SK-N-SH (cell line): ENCODE results near the gene CDH23. TPM values are rescaled to one million over a fixed set of nuclear protein-coding genes. Genes with fewer than 3 reads are reported as not detected.

Source experiments
- CTCF ChIA-PET: fragments of 300-600, 350-600 bp; formaldehyde crosslinking; extraction: SDS; loops from one replicate; lab custom pipeline; 2021; lab: Yijun Ruan, JAX
- POLR2A ChIA-PET: fragments of 350-600 bp; sonication (Branson Sonifier 250); formaldehyde crosslinking; extraction: SDS; loops from one replicate; lab custom pipeline; 2020; ENCODE audit warnings: antibody characterized with exemption, inconsistent platforms; lab: Yijun Ruan, JAX
- DNase-seq: peaks from one replicate; pipeline ENCODE4 v3.0.0; 2012
- H2AFZ ChIP-seq: fragments of 200-600 bp; sonication (generic); 2 replicates; pipeline ENCODE4 v1.8.1; 2016; ENCODE audit warnings: antibody characterized with exemption, mild to moderate bottlenecking, low read depth
- H3F3A ChIP-seq: fragments of 200-600 bp; sonication (generic); replicated peaks from 2 replicates; pipeline ENCODE3; 2016; ENCODE audit warnings: antibody characterized with exemption, mild to moderate bottlenecking; ENCODE audit not compliant: insufficient read depth
- H3K27ac ChIP-seq, 2 experiments: fragments of 200-500 bp in 1 of 2; fragments of 200-600 bp in 1 of 2; sonication (Bioruptor generic) in 1 of 2; sonication (generic), shearing (Covaris generic) in 1 of 2; 2 replicates each; pipeline versions ENCODE4 v1.5.1 to v1.6.1; 2014 to 2016; ENCODE audit warnings: low read depth in 2 of 2, inconsistent platforms in 1 of 2, low read length in 1 of 2, mild to moderate bottlenecking in 1 of 2, mixed read lengths in 1 of 2
- H3K27me3 ChIP-seq: fragments of 200-600 bp; sonication (generic), shearing (Covaris generic); 2 replicates; pipeline ENCODE4 v1.6.1; 2016; ENCODE audit warnings: mixed run types; ENCODE audit not compliant: insufficient read depth
- H3K36me3 ChIP-seq, 2 experiments: fragments of 200-500 bp in 1 of 2; fragments of 200-600 bp in 1 of 2; sonication (Bioruptor generic) in 1 of 2; sonication (generic) in 1 of 2; replicated peaks in 1 of 2; 2 replicates each; pipeline versions ENCODE3 to v1.5.1; 2014 to 2016; ENCODE audit warnings: low read length in 1 of 2, mild to moderate bottlenecking in 1 of 2; ENCODE audit not compliant: insufficient read depth in 2 of 2, control insufficient read depth in 1 of 2
- H3K4me1 ChIP-seq, 2 experiments: fragments of 200-500 bp in 1 of 2; fragments of 200-600 bp in 1 of 2; sonication (Bioruptor generic) in 1 of 2; sonication (generic), shearing (Covaris generic) in 1 of 2; 2 replicates each; pipeline versions ENCODE4 v1.5.1 to v1.6.1; 2014 to 2016; ENCODE audit warnings: low read depth in 1 of 2, low read length in 1 of 2, mixed run types in 1 of 2; ENCODE audit not compliant: insufficient read depth in 2 of 2, control insufficient read depth in 1 of 2
- H3K4me2 ChIP-seq: fragments of 200-600 bp; sonication (generic), shearing (Covaris generic); 2 replicates; pipeline ENCODE4 v1.6.1; 2017; ENCODE audit warnings: mixed run types
- H3K4me3 ChIP-seq, 2 experiments: fragments of 200-500 bp in 1 of 2; fragments of 200-600 bp in 1 of 2; sonication (Bioruptor generic) in 1 of 2; sonication (generic), shearing (Covaris generic) in 1 of 2; 2 replicates each; pipeline versions ENCODE4 v1.5.1 to v1.8.1; 2014 to 2016; ENCODE audit warnings: low read depth in 2 of 2, inconsistent platforms in 1 of 2, low read length in 1 of 2, mild to moderate bottlenecking in 1 of 2, mixed read lengths in 1 of 2, moderate library complexity in 1 of 2
- H3K79me2 ChIP-seq: fragments of 200-600 bp; sonication (generic); 2 replicates; pipeline ENCODE4 v1.8.1; 2017; ENCODE audit warnings: mild to moderate bottlenecking; ENCODE audit not compliant: insufficient read depth
- H3K9ac ChIP-seq: fragments of 200-600 bp; sonication (generic); 2 replicates; pipeline ENCODE4 v1.6.1; 2017; ENCODE audit warnings: mixed run types
- H3K9me2 ChIP-seq: fragments of 200-600 bp; sonication (generic); 2 replicates; pipeline ENCODE4 v1.6.1; 2017; ENCODE audit warnings: mixed run types
- H3K9me3 ChIP-seq: fragments of 200-600 bp; sonication (generic); 2 replicates; pipeline ENCODE4 v1.6.1; 2017; ENCODE audit warnings: mixed run types, mild to moderate bottlenecking, moderate library complexity
- H4K20me1 ChIP-seq: fragments of 200-600 bp; sonication (generic); 2 replicates; pipeline ENCODE4 v1.6.1; 2017; ENCODE audit warnings: mild to moderate bottlenecking, mixed run types; ENCODE audit not compliant: insufficient read depth
- CHD2 ChIP-seq: fragments of 150-350 bp; IDR thresholded peaks from 2 replicates; pipeline ENCODE4 v1.6.1; 2018; ENCODE audit warnings: low read length; ENCODE audit not compliant: partially characterized antibody
- EP300 ChIP-seq, 2 experiments: IDR thresholded peaks; 2 replicates each; pipeline versions ENCODE4 v1.4.0 to v1.6.1; 2012; ENCODE audit warnings: borderline replicate concordance in 1 of 2, low read depth in 1 of 2, low read length in 1 of 2
- EZH2phosphoT487 ChIP-seq: fragments of 200-600 bp; sonication (generic); IDR thresholded peaks from 2 replicates; pipeline ENCODE4 v1.6.1; 2017; ENCODE audit warnings: low read depth, mixed run types, mild to moderate bottlenecking, antibody characterized with exemption, moderate library complexity, borderline replicate concordance
- FOXJ3 ChIP-seq: sonication (generic); formaldehyde crosslinking; IDR thresholded peaks from 2 replicates; pipeline ENCODE4 v1.5.1; 2020; ENCODE audit warnings: mild to moderate bottlenecking, missing genetic modification reagents
- GABPA ChIP-seq: IDR thresholded peaks from 2 replicates; pipeline ENCODE4 v1.4.0; 2012; ENCODE audit warnings: low read depth, mild to moderate bottlenecking
- GATA2 ChIP-seq: sonication (generic); formaldehyde crosslinking; IDR thresholded peaks from 2 replicates; pipeline ENCODE4 v1.5.0; 2020; ENCODE audit warnings: mild to moderate bottlenecking, missing genetic modification reagents
- JUND ChIP-seq: IDR thresholded peaks from 2 replicates; pipeline ENCODE4 v1.4.0; 2012
- MEF2A ChIP-seq: IDR thresholded peaks from 2 replicates; pipeline ENCODE4 v1.4.0; 2012; ENCODE audit warnings: low read depth, borderline replicate concordance
- RCOR1 ChIP-seq: fragments of 150-350 bp; IDR thresholded peaks from 2 replicates; pipeline ENCODE4 v1.6.1; 2017; ENCODE audit warnings: antibody characterized with exemption, low read length
- RXRA ChIP-seq: IDR thresholded peaks from 2 replicates; pipeline ENCODE4 v1.4.0; 2012; ENCODE audit warnings: low read depth, mild to moderate bottlenecking, borderline replicate concordance
- SIN3A ChIP-seq: IDR thresholded peaks from 2 replicates; pipeline ENCODE4 v1.6.1; 2012; ENCODE audit warnings: low read depth, mild to moderate bottlenecking, low read length, moderate library complexity, borderline replicate concordance
- TAF1 ChIP-seq: IDR thresholded peaks from 2 replicates; pipeline ENCODE4 v1.6.1; 2012; ENCODE audit warnings: low read depth, mild to moderate bottlenecking, low read length, moderate library complexity, borderline replicate concordance
- TCF12 ChIP-seq: IDR thresholded peaks from 2 replicates; pipeline ENCODE4 v1.4.0; 2012
- TEAD4 ChIP-seq: IDR thresholded peaks from 2 replicates; pipeline ENCODE4 v1.4.0; 2012; ENCODE audit warnings: mild to moderate bottlenecking, borderline replicate concordance; ENCODE audit not compliant: insufficient read depth
- USF2 ChIP-seq: fragments of 150-350 bp; IDR thresholded peaks from 2 replicates; pipeline ENCODE4 v1.6.1; 2017; ENCODE audit warnings: antibody characterized with exemption, low read length, low read depth, borderline replicate concordance
- WGBS: methylation state at CpG from one replicate; pipeline ENCODE4 v1.1.6; 2017; ENCODE audit warnings: low lambda C conversion rate; 5-methylcytosine and 5-hydroxymethylcytosine counted together
- polyA plus RNA-seq, 3 experiments: library from polyadenylated mRNA; depleted of rRNA; stranded (reverse); fragments of >200 nt; gene quantifications; 2 replicates each; pipeline ENCODE4 v1.2.3, GENCODE V29; 2012
- TF ChIP-seq, protein P1 (sequence below): fragments of 150-350 bp; IDR thresholded peaks from 2 replicates; pipeline ENCODE4 v1.6.1; 2016; ENCODE audit warnings: mild to moderate bottlenecking, low read depth, low read length
- TF ChIP-seq, protein P2 (sequence below): IDR thresholded peaks from 2 replicates; pipeline ENCODE4; 2012
- TF ChIP-seq, protein P3 (sequence below): IDR thresholded peaks from 2 replicates; pipeline ENCODE4 v1.4.0; 2012; ENCODE audit warnings: low read depth

CDH23 gene
- polyA plus RNA-seq, 1 of the 3 experiments (the other 2 are of a cell fraction) = 0.03 TPM

GRCh38 chr10:71523756-71524155 lies 127.0 kb downstream of the CDH23 start:
- 44% methylated on average over 6 of the region's 6 CpGs for whole genome bisulfite sequencing
- Histone ChIP-seq H3K4me3 (no peak overlapping the region), H3K36me3 (no peaks in the 10 kb centered on the region), H3K4me1 (peaks cover 0 to 10% of the 10 kb centered on the region in 2 experiments; a peak in 1 of 4 replicates), H3F3A (no peaks in the 10 kb centered on the region), H2AFZ (no peak overlapping the region), H3K9ac (no peak overlapping the region), H3K9me3 (no peaks in the 10 kb centered on the region), H3K79me2 (no peaks in the 10 kb centered on the region), H4K20me1 (no peaks in the 10 kb centered on the region), H3K4me2 (no peak overlapping the region), H3K9me2 (no peaks in the 10 kb centered on the region), H3K27ac (no peak overlapping the region), H3K27me3 (0 out of 2 replicates have a peak, but pooled peaks cover 10% of the 10 kb centered on the region)
- ChIA-PET POLR2A (interaction anchor here (0.6 kb wide), 1 partner anchor 98 kb away, joined by 3 read pairs; no protein-coding TSS in a partner anchor), CTCF (interaction anchor here (0.7 to 1.5 kb wide), 4 partner anchors 25 to 156 kb away, joined by 3 to 4 read pairs (median 3); no protein-coding TSS in a partner anchor)
- no peak for DNase-seq
- TF ChIP-seq EP300 (IDR thresholded peaks at IDR 0.05; ENCODE audit: borderline replicate concordance in 1 of 2, low read depth in 1 of 2, low read length in 1 of 2) = no peak
- no peak for TF ChIP-seq TAF1
- TF ChIP-seq, protein P1, sequence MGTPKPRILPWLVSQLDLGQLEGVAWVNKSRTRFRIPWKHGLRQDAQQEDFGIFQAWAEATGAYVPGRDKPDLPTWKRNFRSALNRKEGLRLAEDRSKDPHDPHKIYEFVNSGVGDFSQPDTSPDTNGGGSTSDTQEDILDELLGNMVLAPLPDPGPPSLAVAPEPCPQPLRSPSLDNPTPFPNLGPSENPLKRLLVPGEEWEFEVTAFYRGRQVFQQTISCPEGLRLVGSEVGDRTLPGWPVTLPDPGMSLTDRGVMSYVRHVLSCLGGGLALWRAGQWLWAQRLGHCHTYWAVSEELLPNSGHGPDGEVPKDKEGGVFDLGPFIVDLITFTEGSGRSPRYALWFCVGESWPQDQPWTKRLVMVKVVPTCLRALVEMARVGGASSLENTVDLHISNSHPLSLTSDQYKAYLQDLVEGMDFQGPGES = no peak
- TF ChIP-seq TCF12 = no peak
- TF ChIP-seq TEAD4 = no peak

DNA sequence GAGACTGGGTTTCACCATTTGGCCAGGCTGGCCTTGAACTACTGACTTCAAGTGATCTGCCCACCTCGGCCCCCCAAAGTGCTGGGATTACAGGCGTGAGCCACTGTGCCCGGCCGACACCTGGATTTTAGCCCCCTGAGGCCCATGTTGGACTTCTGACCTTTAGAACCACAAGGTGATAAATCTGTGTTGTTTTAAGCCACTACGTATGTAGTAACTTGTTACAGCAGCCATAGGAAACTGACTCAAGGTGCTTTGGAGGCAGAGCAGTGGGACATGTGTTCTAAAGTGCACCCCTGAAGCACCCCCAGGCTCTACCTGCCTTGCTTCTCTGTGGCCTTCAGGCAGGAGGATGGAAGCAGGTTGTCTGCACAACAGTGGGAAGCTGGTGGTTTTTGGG lies 128.4 kb downstream of the CDH23 start:
- POLR2A ChIA-PET = no interaction called here

More for the DNA sequence above, 128.4 kb downstream of the CDH23 start:
- Histone ChIP-seq H3K4me3 (no peak overlapping the region), H3K9ac (no peak overlapping the region), H3K4me2 (no peak overlapping the region), H2AFZ (no peak overlapping the region), H3K9me3 (no peaks in the 10 kb centered on the region), H3K4me1 (peaks cover 0 to 10% of the 10 kb centered on the region in 2 experiments; a peak in 1 of 4 replicates), H3K27ac (no peak overlapping the region), H4K20me1 (no peaks in the 10 kb centered on the region), H3K79me2 (no peaks in the 10 kb centered on the region), H3F3A (no peaks in the 10 kb centered on the region), H3K27me3 (0 out of 2 replicates have a peak, but pooled peaks cover 10% of the 10 kb centered on the region), H3K36me3 (no peaks in the 10 kb centered on the region), H3K9me2 (no peaks in the 10 kb centered on the region)
- CTCF ChIA-PET = interaction anchor here (2.6 kb wide), 1 partner anchor 45 kb away, joined by 8 read pairs; no protein-coding TSS in a partner anchor
- DNase-seq = no peak
- 10% methylated on average over 2 of the region's 5 CpGs for WGBS
- TF ChIP-seq, protein P2, sequence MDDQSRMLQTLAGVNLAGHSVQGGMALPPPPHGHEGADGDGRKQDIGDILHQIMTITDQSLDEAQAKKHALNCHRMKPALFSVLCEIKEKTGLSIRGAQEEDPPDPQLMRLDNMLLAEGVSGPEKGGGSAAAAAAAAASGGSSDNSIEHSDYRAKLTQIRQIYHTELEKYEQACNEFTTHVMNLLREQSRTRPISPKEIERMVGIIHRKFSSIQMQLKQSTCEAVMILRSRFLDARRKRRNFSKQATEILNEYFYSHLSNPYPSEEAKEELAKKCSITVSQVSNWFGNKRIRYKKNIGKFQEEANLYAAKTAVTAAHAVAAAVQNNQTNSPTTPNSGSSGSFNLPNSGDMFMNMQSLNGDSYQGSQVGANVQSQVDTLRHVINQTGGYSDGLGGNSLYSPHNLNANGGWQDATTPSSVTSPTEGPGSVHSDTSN = no peak
- TF ChIP-seq EZH2phosphoT487 (no peak), RXRA (no peak), JUND (no peak), FOXJ3 (CRISPR knock-in tag) (no peak), SIN3A (no peak), MEF2A (no peak), GABPA (no peak), TEAD4 (no peak), CHD2 (no peak), GATA2 (no peak), USF2 (no peak), RCOR1 (no peak)
- TF ChIP-seq, protein P3, sequence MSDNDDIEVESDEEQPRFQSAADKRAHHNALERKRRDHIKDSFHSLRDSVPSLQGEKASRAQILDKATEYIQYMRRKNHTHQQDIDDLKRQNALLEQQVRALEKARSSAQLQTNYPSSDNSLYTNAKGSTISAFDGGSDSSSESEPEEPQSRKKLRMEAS = no peak
